GM12878 (cell line): ENCODE data around the gene SEL1L3. TPM values are rescaled to one million over a fixed set of nuclear protein-coding genes. Genes with fewer than 3 reads are reported as not detected.

Source experiments
- ATAC-seq: fragments of 200-7000 bp; cut with Tn5 transposase; 3 replicates; pipeline ENCODE4 v1.9.1; 2020; ENCODE audit warnings: mild to moderate bottlenecking, moderate library complexity
- BruUV-seq: library from RNA; stranded (reverse); fragments of 400-500 nt; replicated peaks from 2 replicates; lab custom pipeline; 2021; lab: Mats Ljungman, UMichigan
- CTCF ChIA-PET: fragments of 300-600 bp; sonication (Branson Sonifier 250); formaldehyde crosslinking; extraction: SDS; loops from one replicate; lab custom pipeline; 2021; ENCODE audit warnings: inconsistent platforms; lab: Yijun Ruan, JAX
- POLR2A ChIA-PET: fragments of 350-600 bp; formaldehyde crosslinking; extraction: SDS; loops from one replicate; lab custom pipeline; 2021; ENCODE audit warnings: inconsistent platforms; lab: Charles Lee
- RAD21 ChIA-PET: fragments of 300-600 bp; sonication (Branson Sonifier 250); formaldehyde crosslinking; loops from one replicate; lab custom pipeline; 2023; ENCODE audit warnings: antibody characterized with exemption; ENCODE audit not compliant: unreplicated experiment; lab: Charles Lee
- SMC1A ChIA-PET: fragments of 300-600 bp; sonication (Branson Sonifier 250); formaldehyde crosslinking; loops from one replicate; lab custom pipeline; 2023; ENCODE audit not compliant: unreplicated experiment, uncharacterized antibody; lab: Charles Lee
- DNase-seq: peaks from one replicate; pipeline ENCODE4 v3.0.0-alpha.2; 2011; ENCODE audit warnings: low read depth, low spot score
- FAIRE-seq: peaks from 3 replicates; lab custom pipeline; 2011; peaks lifted over from hg19 to GRCh38; lab: Jason Lieb, UNC
- H2AFZ ChIP-seq: 2 replicates; pipeline ENCODE4 v1.6.0; 2011; ENCODE audit warnings: low read depth, low read length, control low read depth; ENCODE audit not compliant: control insufficient read depth
- H3K27ac ChIP-seq: 2 replicates; pipeline ENCODE4 v1.5.1; 2011; ENCODE audit warnings: control low read depth; ENCODE audit not compliant: control insufficient read depth, insufficient read depth
- H3K27me3 ChIP-seq, 2 experiments: replicated peaks in 1 of 2; 2 replicates each; pipeline versions ENCODE4 v1.6.0 to v1.6.1; 2011; ENCODE audit warnings: low read length in 1 of 2; ENCODE audit not compliant: control insufficient read depth in 2 of 2, insufficient read depth in 2 of 2
- H3K36me3 ChIP-seq, 2 experiments: 2 replicates each; pipeline ENCODE4 v1.5.1; 2011; ENCODE audit warnings: low read length in 1 of 2; ENCODE audit not compliant: control insufficient read depth in 2 of 2, insufficient read depth in 2 of 2
- H3K4me1 ChIP-seq: 2 replicates; pipeline ENCODE4 v1.6.1; 2011; ENCODE audit warnings: mild to moderate bottlenecking, low read length, moderate library complexity, mixed read lengths; ENCODE audit not compliant: control insufficient read depth, insufficient read depth
- H3K4me2 ChIP-seq: 2 replicates; pipeline ENCODE4 v1.6.0; 2011; ENCODE audit warnings: control low read depth; ENCODE audit not compliant: control insufficient read depth, insufficient read depth
- H3K4me3 ChIP-seq: fragments of 200-600 bp; sonication (generic); 2 replicates; pipeline ENCODE4 v1.5.1; 2016
- H3K79me2 ChIP-seq: 2 replicates; pipeline ENCODE4 v1.6.0; 2011; ENCODE audit warnings: low read length; ENCODE audit not compliant: control insufficient read depth, insufficient read depth
- H3K9ac ChIP-seq: 2 replicates; pipeline ENCODE4 v1.8.0; 2011; ENCODE audit warnings: low read length, control low read depth, mixed read lengths; ENCODE audit not compliant: control insufficient read depth, insufficient read depth
- H3K9me3 ChIP-seq: replicated peaks from 3 replicates; pipeline ENCODE4 v1.5.1; 2011; ENCODE audit warnings: mild to moderate bottlenecking, low read length; ENCODE audit not compliant: control insufficient read depth, insufficient read depth
- H4K20me1 ChIP-seq: 2 replicates; pipeline ENCODE4 v1.6.0; 2011; ENCODE audit not compliant: control insufficient read depth, insufficient read depth
- ASH2L ChIP-seq: fragments of 300-600, 200-600 bp; sonication (generic); IDR thresholded peaks from 2 replicates; pipeline ENCODE4 v1.6.1; 2017; ENCODE audit warnings: low read depth, mild to moderate bottlenecking, borderline replicate concordance
- BMI1 ChIP-seq: fragments of 450-650 bp; IDR thresholded peaks from 2 replicates; pipeline ENCODE4 v1.6.1; 2016; ENCODE audit warnings: mild to moderate bottlenecking, moderate library complexity, borderline replicate concordance
- CBX3 ChIP-seq: fragments of 200-600 bp; sonication (generic); IDR thresholded peaks from 2 replicates; pipeline ENCODE4 v1.6.1; 2016; ENCODE audit warnings: low read depth, borderline replicate concordance
- EZH2 ChIP-seq: IDR thresholded peaks from 2 replicates; pipeline ENCODE4 v1.6.1; 2012; ENCODE audit warnings: low read depth, mild to moderate bottlenecking, control low read depth, inconsistent platforms, low read length, borderline replicate concordance; ENCODE audit not compliant: control insufficient read depth
- GABPA ChIP-seq: IDR thresholded peaks from 2 replicates; pipeline ENCODE4 v1.6.1; 2014; ENCODE audit warnings: antibody characterized with exemption, low read depth, mild to moderate bottlenecking, inconsistent platforms
- HDGF ChIP-seq: fragments of 450-650 bp; IDR thresholded peaks from 2 replicates; pipeline ENCODE4 v1.6.1; 2016; ENCODE audit warnings: antibody characterized with exemption
- MTA3 ChIP-seq: IDR thresholded peaks from 2 replicates; pipeline ENCODE4 v1.6.1; 2012; ENCODE audit warnings: low read length, inconsistent platforms, borderline replicate concordance
- RAD21 ChIP-seq: IDR thresholded peaks from 2 replicates; pipeline ENCODE4 v1.6.1; 2011; ENCODE audit warnings: mild to moderate bottlenecking, low read depth, low read length, moderate library complexity; ENCODE audit not compliant: insufficient read depth
- RUNX3 ChIP-seq: IDR thresholded peaks from 2 replicates; pipeline ENCODE4 v1.6.1; 2012; ENCODE audit warnings: low read length, inconsistent platforms
- SPI1 ChIP-seq: IDR thresholded peaks from 2 replicates; pipeline ENCODE4 v1.6.1; 2011; ENCODE audit warnings: low read depth, mild to moderate bottlenecking, low read length, moderate library complexity, borderline replicate concordance; ENCODE audit not compliant: insufficient read depth
- SREBF2 ChIP-seq: IDR thresholded peaks from 2 replicates; pipeline ENCODE4 v1.6.1; 2012; ENCODE audit warnings: mild to moderate bottlenecking, low read length
- SUZ12 ChIP-seq: fragments of 200-600 bp; sonication (generic); IDR thresholded peaks from one replicate; pipeline ENCODE4 v1.6.1; 2018; ENCODE audit warnings: antibody characterized with exemption, mild to moderate bottlenecking; ENCODE audit not compliant: unreplicated experiment
- YBX1 ChIP-seq: fragments of 450-650 bp; IDR thresholded peaks from 2 replicates; pipeline ENCODE4 v1.6.1; 2016; ENCODE audit warnings: antibody characterized with exemption
- WGBS: methylation state at CpG from one replicate; pipeline ENCODE4 v1.1.6; 2016; ENCODE audit warnings: low lambda C conversion rate; ENCODE audit not compliant: insufficient replicate concordance, insufficient coverage; ENCODE audit errors: missing lambda C conversion rate; 5-methylcytosine and 5-hydroxymethylcytosine counted together
- in situ Hi-C: fragments of 300-500 bp; cut with MboI; formaldehyde crosslinking; loops from 9 replicates; pipeline ENCODE4 v1.14.3; 2018; ENCODE audit warnings: mixed read lengths
- intact Hi-C: fragments of 100-400 bp; cut with micrococcal nuclease; formaldehyde crosslinking; loops from one replicate; pipeline ENCODE4 v1.14.2; 2022; ENCODE audit not compliant: unreplicated experiment
- polyA plus RNA-seq, 11 experiments: library from polyadenylated mRNA; depleted of rRNA in 4 of 11; unstranded in 6 of 11; stranded (reverse) in 5 of 11; fragments of >200 nt; fragmentation: Nextera tagmentation in 4 of 11; fragmentation: Illumina TruSeq in 1 of 11; extraction: Ambion mirVana in 4 of 11; extraction: Trizol in 1 of 11; gene quantifications; 1 replicate in 1 of 11; 2 replicates in 10 of 11; pipeline versions ENCODE4 v1.2.1 to v1.2.3, GENCODE V29; 2011 to 2016; ENCODE audit warnings: inconsistent platforms in 2 of 11, missing spikeins in 2 of 11, low read depth in 1 of 11
- total RNA-seq, 4 experiments: library from RNA; depleted of rRNA in 3 of 4; stranded (reverse); fragments of >200 nt in 3 of 4; fragmentation: Illumina TruSeq in 1 of 4; extraction: Trizol in 1 of 4; gene quantifications; 2 replicates each; pipeline versions ENCODE4 v1.2.1 to v1.2.3, GENCODE V29; 2013 to 2021
- TF ChIP-seq, protein P1 (sequence below): fragments of 450-650 bp; IDR thresholded peaks from 2 replicates; pipeline ENCODE4 v1.6.1; 2017; ENCODE audit warnings: antibody characterized with exemption, mild to moderate bottlenecking, moderate library complexity
- TF ChIP-seq, protein P2 (sequence below): IDR thresholded peaks from 2 replicates; pipeline ENCODE4 v1.6.1; 2011; ENCODE audit warnings: borderline replicate concordance, low read depth, mild to moderate bottlenecking, moderate library complexity, mixed read lengths, low read length; ENCODE audit not compliant: insufficient read depth; ENCODE audit errors: extremely low read length
- TF ChIP-seq, protein P3 (sequence below): IDR thresholded peaks from 2 replicates; pipeline ENCODE4 v1.6.1; 2011; ENCODE audit warnings: mild to moderate bottlenecking, low read depth, low read length, moderate library complexity; ENCODE audit not compliant: insufficient replicate concordance
- TF ChIP-seq, protein P4 (sequence below): IDR thresholded peaks from 2 replicates; pipeline ENCODE4 v1.6.1; 2011; ENCODE audit warnings: low read depth, mild to moderate bottlenecking, low read length, moderate library complexity, borderline replicate concordance; ENCODE audit errors: extremely low read depth
- TF ChIP-seq, protein P5 (sequence below): IDR thresholded peaks from 2 replicates; pipeline ENCODE4 v1.6.1; 2012; ENCODE audit warnings: low read depth, low read length, improper control_type of control experiment

SEL1L3 gene
- total and polyA plus RNA-seq, 10 of the 15 experiments (the other 5 are each of a cell fraction or from before 2014, with no cell fraction given) = 20.4 to 82.2 (median 47.3) TPM

DNA sequence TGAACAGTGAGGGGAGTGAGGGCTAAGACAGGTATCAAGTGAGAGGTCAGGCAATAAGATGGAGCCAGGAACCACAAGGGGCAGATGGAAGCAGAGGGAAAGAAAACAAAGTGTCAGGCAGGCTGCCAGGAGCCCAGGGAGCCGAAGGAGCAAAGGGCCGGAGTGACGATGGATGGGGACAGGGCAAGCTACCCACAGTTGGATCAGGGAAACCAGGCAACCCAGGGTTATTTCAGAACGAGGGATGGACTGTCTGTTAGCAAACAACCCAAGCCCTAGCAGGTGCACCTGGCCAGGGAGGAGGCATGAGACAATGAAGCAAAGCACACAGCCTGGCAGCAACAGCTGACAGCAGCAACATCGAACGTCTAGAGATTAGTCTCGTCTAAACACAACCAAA is 39.2 kb downstream of the SEL1L3 start:
- no TSS peak for BruUV-seq
- no peaks in the 10 kb centered on the region for H3K79me2 ChIP-seq
- no peaks in the 10 kb centered on the region for H4K20me1 ChIP-seq
- no peak overlapping the region for H2AFZ ChIP-seq
- H3K27me3 ChIP-seq = no peaks in the 10 kb centered on the region
- ATAC-seq (no peak), DNase-seq (no peak), FAIRE-seq (no peak)
- no peaks in the 10 kb centered on the region for H3K4me1 ChIP-seq
- CTCF ChIA-PET = interaction anchor here (0.6 kb wide), 2 partner anchors 83 to 177 kb away, joined by 3 read pairs; no protein-coding TSS in a partner anchor
- SMC1A ChIA-PET = interaction anchor here (0.5 to 1.5 kb wide), 3 partner anchors 9 to 140 kb away, joined by 3 to 4 read pairs (median 3); no protein-coding TSS in a partner anchor
- TF ChIP-seq EZH2 (no peak), RAD21 (no peak), SUZ12 (no peak), YBX1 (no peak), GABPA (no peak), BMI1 (no peak), SREBF2 (no peak), HDGF (no peak), RUNX3 (no peak), SPI1 (no peak), MTA3 (no peak), CBX3 (no peak), ASH2L (no peak)
- TF ChIP-seq, protein P1, sequence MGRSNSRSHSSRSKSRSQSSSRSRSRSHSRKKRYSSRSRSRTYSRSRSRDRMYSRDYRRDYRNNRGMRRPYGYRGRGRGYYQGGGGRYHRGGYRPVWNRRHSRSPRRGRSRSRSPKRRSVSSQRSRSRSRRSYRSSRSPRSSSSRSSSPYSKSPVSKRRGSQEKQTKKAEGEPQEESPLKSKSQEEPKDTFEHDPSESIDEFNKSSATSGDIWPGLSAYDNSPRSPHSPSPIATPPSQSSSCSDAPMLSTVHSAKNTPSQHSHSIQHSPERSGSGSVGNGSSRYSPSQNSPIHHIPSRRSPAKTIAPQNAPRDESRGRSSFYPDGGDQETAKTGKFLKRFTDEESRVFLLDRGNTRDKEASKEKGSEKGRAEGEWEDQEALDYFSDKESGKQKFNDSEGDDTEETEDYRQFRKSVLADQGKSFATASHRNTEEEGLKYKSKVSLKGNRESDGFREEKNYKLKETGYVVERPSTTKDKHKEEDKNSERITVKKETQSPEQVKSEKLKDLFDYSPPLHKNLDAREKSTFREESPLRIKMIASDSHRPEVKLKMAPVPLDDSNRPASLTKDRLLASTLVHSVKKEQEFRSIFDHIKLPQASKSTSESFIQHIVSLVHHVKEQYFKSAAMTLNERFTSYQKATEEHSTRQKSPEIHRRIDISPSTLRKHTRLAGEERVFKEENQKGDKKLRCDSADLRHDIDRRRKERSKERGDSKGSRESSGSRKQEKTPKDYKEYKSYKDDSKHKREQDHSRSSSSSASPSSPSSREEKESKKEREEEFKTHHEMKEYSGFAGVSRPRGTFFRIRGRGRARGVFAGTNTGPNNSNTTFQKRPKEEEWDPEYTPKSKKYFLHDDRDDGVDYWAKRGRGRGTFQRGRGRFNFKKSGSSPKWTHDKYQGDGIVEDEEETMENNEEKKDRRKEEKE = no peak
- TF ChIP-seq, protein P2, sequence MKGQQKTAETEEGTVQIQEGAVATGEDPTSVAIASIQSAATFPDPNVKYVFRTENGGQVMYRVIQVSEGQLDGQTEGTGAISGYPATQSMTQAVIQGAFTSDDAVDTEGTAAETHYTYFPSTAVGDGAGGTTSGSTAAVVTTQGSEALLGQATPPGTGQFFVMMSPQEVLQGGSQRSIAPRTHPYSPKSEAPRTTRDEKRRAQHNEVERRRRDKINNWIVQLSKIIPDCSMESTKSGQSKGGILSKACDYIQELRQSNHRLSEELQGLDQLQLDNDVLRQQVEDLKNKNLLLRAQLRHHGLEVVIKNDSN = no peak
- TF ChIP-seq, protein P3, sequence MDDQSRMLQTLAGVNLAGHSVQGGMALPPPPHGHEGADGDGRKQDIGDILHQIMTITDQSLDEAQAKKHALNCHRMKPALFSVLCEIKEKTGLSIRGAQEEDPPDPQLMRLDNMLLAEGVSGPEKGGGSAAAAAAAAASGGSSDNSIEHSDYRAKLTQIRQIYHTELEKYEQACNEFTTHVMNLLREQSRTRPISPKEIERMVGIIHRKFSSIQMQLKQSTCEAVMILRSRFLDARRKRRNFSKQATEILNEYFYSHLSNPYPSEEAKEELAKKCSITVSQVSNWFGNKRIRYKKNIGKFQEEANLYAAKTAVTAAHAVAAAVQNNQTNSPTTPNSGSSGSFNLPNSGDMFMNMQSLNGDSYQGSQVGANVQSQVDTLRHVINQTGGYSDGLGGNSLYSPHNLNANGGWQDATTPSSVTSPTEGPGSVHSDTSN = no peak
- TF ChIP-seq, protein P4, sequence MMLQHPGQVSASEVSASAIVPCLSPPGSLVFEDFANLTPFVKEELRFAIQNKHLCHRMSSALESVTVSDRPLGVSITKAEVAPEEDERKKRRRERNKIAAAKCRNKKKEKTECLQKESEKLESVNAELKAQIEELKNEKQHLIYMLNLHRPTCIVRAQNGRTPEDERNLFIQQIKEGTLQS = no peak
- TF ChIP-seq, protein P5, sequence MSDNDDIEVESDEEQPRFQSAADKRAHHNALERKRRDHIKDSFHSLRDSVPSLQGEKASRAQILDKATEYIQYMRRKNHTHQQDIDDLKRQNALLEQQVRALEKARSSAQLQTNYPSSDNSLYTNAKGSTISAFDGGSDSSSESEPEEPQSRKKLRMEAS = no peak
- H3K9ac ChIP-seq = no peak overlapping the region
- peaks cover 0 to 7% of the 10 kb centered on the region in 2 experiments; a peak in 1 of 4 replicates for H3K36me3 ChIP-seq
- H3K27ac ChIP-seq = no peak overlapping the region
- intact Hi-C loops = no loop called here
- in situ Hi-C loops = no loop called here
- POLR2A ChIA-PET = no interaction called here
- no peak overlapping the region for H3K4me2 ChIP-seq
- no peaks in the 10 kb centered on the region for H3K9me3 ChIP-seq
- no peak overlapping the region for H3K4me3 ChIP-seq
- RAD21 ChIA-PET = no interaction called here
- WGBS = 79% methylated on average over 7 of the region's 7 CpGs
